K562 (cell line): ENCODE results near the gene CACNA1S. TPM values are rescaled to one million over a fixed set of nuclear protein-coding genes. Genes with fewer than 3 reads are reported as not detected.

Experiments used
- ATF3 ChIP-seq, 2 experiments: fragments of 450-650 bp in 1 of 2; sonication (generic) in 1 of 2; formaldehyde crosslinking in 1 of 2; IDR thresholded peaks in 1 of 2; conservative IDR thresholded peaks in 1 of 2; 2 replicates each; pipeline versions ENCODE4 v1.6.1 to v1.8.1; 2016 to 2023; ENCODE audit warnings: mild to moderate bottlenecking in 2 of 2, moderate library complexity in 2 of 2, inconsistent platforms in 1 of 2, missing genetic modification reagents in 1 of 2
- CHD2 ChIP-seq: IDR thresholded peaks from 2 replicates; pipeline ENCODE4 v1.6.1; 2011; ENCODE audit warnings: low read depth, low read length
- DEAF1 ChIP-seq: fragments of 450-650 bp; formaldehyde crosslinking; IDR thresholded peaks from 2 replicates; pipeline ENCODE4 v1.4.0; 2020; ENCODE audit warnings: mild to moderate bottlenecking, moderate library complexity
- ELF4 ChIP-seq: fragments of 450-650 bp; formaldehyde crosslinking; IDR thresholded peaks from 2 replicates; pipeline ENCODE4 v1.4.0; 2022; ENCODE audit warnings: missing genetic modification characterization
- HDAC6 ChIP-seq: IDR thresholded peaks from 2 replicates; pipeline ENCODE4 v1.6.1; 2012; ENCODE audit warnings: low read depth, mild to moderate bottlenecking, control low read depth, inconsistent platforms, low read length, moderate library complexity
- HOXB6 ChIP-seq: fragments of 250-450 bp; sonication (Bioruptor Pico); IDR thresholded peaks from 2 replicates; pipeline ENCODE4 v1.5.1; 2022; ENCODE audit warnings: mild to moderate bottlenecking, borderline replicate concordance
- LARP7 ChIP-seq: fragments of 450-650 bp; IDR thresholded peaks from 2 replicates; pipeline ENCODE4 v1.6.1; 2016
- MCM7 ChIP-seq, 2 experiments: fragments of 450-650 bp; IDR thresholded peaks; 2 replicates each; pipeline ENCODE4 v1.6.1; 2016 to 2018
- MNT ChIP-seq, 2 experiments: fragments of 450-650 bp; conservative IDR thresholded peaks; 2 replicates each; pipeline ENCODE4 v1.6.1; 2017; ENCODE audit warnings: mild to moderate bottlenecking in 2 of 2, moderate library complexity in 2 of 2
- NKRF ChIP-seq: fragments of 450-650 bp; IDR thresholded peaks from 2 replicates; pipeline ENCODE4 v1.6.1; 2016; ENCODE audit warnings: borderline replicate concordance
- PHF21A ChIP-seq: fragments of 450-650 bp; IDR thresholded peaks from 2 replicates; pipeline ENCODE4 v1.6.1; 2017; ENCODE audit warnings: low read depth, borderline replicate concordance
- PTBP1 ChIP-seq: fragments of 200-400 bp; formaldehyde crosslinking; IDR thresholded peaks from 2 replicates; pipeline ENCODE4 v1.6.1; 2017; ENCODE audit warnings: low read depth, low read length
- TEAD1 ChIP-seq, 2 experiments: fragments of 450-650 bp in 1 of 2; sonication (generic) in 1 of 2; formaldehyde crosslinking; IDR thresholded peaks; 2 replicates each; pipeline versions ENCODE4 v1.4.0 to v1.8.0; 2020 to 2022; ENCODE audit warnings: mild to moderate bottlenecking in 2 of 2, missing genetic modification reagents in 1 of 2
- TFAM ChIP-seq: fragments of 250-450 bp; sonication (Bioruptor Pico); conservative IDR thresholded peaks from 2 replicates; pipeline ENCODE4 v1.5.0; 2021; ENCODE audit warnings: mild to moderate bottlenecking, moderate library complexity
- ZNF12 ChIP-seq: sonication (generic); formaldehyde crosslinking; IDR thresholded peaks from 2 replicates; pipeline ENCODE4 v1.4.0; 2020; ENCODE audit warnings: mild to moderate bottlenecking, missing genetic modification reagents
- ZNF133 ChIP-seq: fragments of 250-450 bp; sonication (Bioruptor Pico); IDR thresholded peaks from 2 replicates; pipeline ENCODE4 v1.4.0; 2020; ENCODE audit warnings: mild to moderate bottlenecking
- ZNF511 ChIP-seq: sonication (generic); formaldehyde crosslinking; IDR thresholded peaks from 2 replicates; pipeline ENCODE4 v1.8.0; 2022; ENCODE audit warnings: mild to moderate bottlenecking, missing genetic modification reagents
- ZNF699 ChIP-seq: fragments of 250-450 bp; sonication (Bioruptor Pico); IDR thresholded peaks from 2 replicates; pipeline ENCODE4 v1.8.0; 2021; ENCODE audit warnings: mild to moderate bottlenecking, moderate library complexity; ENCODE audit not compliant: insufficient replicate concordance
- polyA plus RNA-seq, 8 experiments: library from polyadenylated mRNA; depleted of rRNA in 4 of 8; stranded (reverse) in 5 of 8; unstranded in 3 of 8; fragments of >200 nt; fragmentation: Nextera tagmentation in 2 of 8; fragmentation: Illumina TruSeq in 1 of 8; extraction: Ambion mirVana in 2 of 8; extraction: Trizol in 1 of 8; gene quantifications; 2 replicates each; pipeline versions ENCODE4 v1.2.1 to v1.2.3, GENCODE V29; 2011 to 2014; ENCODE audit warnings: inconsistent platforms in 1 of 8, missing spikeins in 1 of 8
- total RNA-seq, 7 experiments: library from RNA; depleted of rRNA in 6 of 7; stranded (reverse); fragments of >200 nt in 6 of 7; fragmentation: Illumina TruSeq in 2 of 7; extraction: Trizol in 2 of 7; gene quantifications; 2 replicates each; pipeline versions ENCODE4 v1.2.1 to v1.2.3, GENCODE V29; 2011 to 2021; ENCODE audit warnings: low replicate concordance in 1 of 7

The CACNA1S gene
- total and polyA plus RNA-seq, 9 of the 15 experiments (the other 6 are each of a cell fraction or from before 2014, with no cell fraction given), result not detected

GRCh38 chr1:201153474-201154388, 41.5 kb upstream of the CACNA1S start (continued):
- TF ChIP-seq NKRF (no peak), CHD2 (peak; percentile 28; the same call in 1 of the 2 replicates), DEAF1 (CRISPR knock-in tag) (no peak), PHF21A (no peak), ZNF12 (CRISPR knock-in tag) (0 out of 2 replicates have a peak, but pooled peaks have one; percentile 65), MCM7 (IDR thresholded peaks at IDR 0.05) (no peak), TEAD1 (CRISPR knock-in tag; IDR thresholded peaks at IDR 0.05) (peak; percentile 27 to 55; a peak in 2 of 4 replicates), ELF4 (CRISPR knock-in tag) (no peak), ZNF511 (peak; percentile 43; the same call in 1 of the 2 replicates), LARP7 (no peak), ZNF699 (no peak), HOXB6 (CRISPR knock-in tag) (no peak), ZNF133 (CRISPR knock-in tag) (no peak), MNT (conservative IDR thresholded peaks at IDR 0.05) (0 out of 4 replicates have a peak, but pooled peaks of 1 of the 2 experiments have one; percentile 41), ATF3 (IDR thresholded peaks at IDR 0.05) (no peak), ATF3 (CRISPR knock-in tag; conservative IDR thresholded peaks at IDR 0.05) (no peak), HDAC6 (no peak), TFAM (CRISPR knock-in tag) (no peak), PTBP1 (no peak)
